Suprapubic skin (tissue), 4 donors: ENCODE data around the gene TSPAN14. TPM values are rescaled to one million over a fixed set of nuclear protein-coding genes. Genes with fewer than 3 reads are reported as not detected.

ENCODE experiments used
- DNase-seq, 2 donors: peaks; one replicate each; pipeline ENCODE4 v3.0.0-alpha.2; 2019; ENCODE audit warnings: low spot score in 2 of 2
- H3K27ac ChIP-seq: fragments of 200-600 bp; sonication (generic); one replicate; pipeline ENCODE4 v1.5.1; 2019
- H3K27me3 ChIP-seq: fragments of 200-600 bp; sonication (generic); one replicate; pipeline ENCODE4 v1.5.1; 2019
- H3K36me3 ChIP-seq: fragments of 200-600 bp; sonication (generic); one replicate; pipeline ENCODE4 v1.5.1; 2019
- H3K4me1 ChIP-seq: fragments of 200-600 bp; sonication (generic); one replicate; pipeline ENCODE4 v1.5.1; 2019
- H3K4me3 ChIP-seq: fragments of 200-600 bp; sonication (generic); one replicate; pipeline ENCODE4 v1.5.1; 2019; ENCODE audit warnings: mild to moderate bottlenecking
- H3K9me3 ChIP-seq: fragments of 200-600 bp; sonication (generic); one replicate; pipeline ENCODE4 v1.5.1; 2019
- CTCF ChIP-seq, 2 donors: fragments of 200-600 bp in 1 of 2; fragments of 450-650 bp in 1 of 2; sonication (generic) in 1 of 2; IDR thresholded peaks; one replicate each; pipeline ENCODE4 v1.5.1; 2016 to 2019; ENCODE audit warnings: antibody characterized with exemption in 2 of 2, mild to moderate bottlenecking in 1 of 2, moderate library complexity in 1 of 2
- EP300 ChIP-seq: sonication (generic); formaldehyde crosslinking; IDR thresholded peaks from one replicate; pipeline ENCODE4 v1.6.1; 2017; ENCODE audit warnings: antibody characterized with exemption
- POLR2A ChIP-seq, 2 donors: fragments of 450-650 bp; IDR thresholded peaks; one replicate each; pipeline ENCODE4 v1.6.1; 2017; ENCODE audit warnings: antibody characterized with exemption in 2 of 2, mild to moderate bottlenecking in 2 of 2, moderate library complexity in 2 of 2
- POLR2AphosphoS5 ChIP-seq, 3 donors: sonication (generic); formaldehyde crosslinking; IDR thresholded peaks; one replicate each; pipeline ENCODE4 v1.6.1; 2017; ENCODE audit warnings: antibody characterized with exemption in 3 of 3
- WGBS: methylation state at CpG from one replicate; pipeline ENCODE4 v1.1.5; 2018; 5-methylcytosine and 5-hydroxymethylcytosine counted together
- total RNA-seq, 4 donors: library from RNA; depleted of rRNA; stranded (reverse); fragments of >200 nt; gene quantifications; one replicate each; pipeline ENCODE4 v1.1.0, GENCODE V29; 2016

TSPAN14 gene
- total RNA-seq, 4 donors from 2014 or later = 99.7 to 145 (median 122) TPM

GRCh38 chr10:80408242-80409101 lies 45.6 kb upstream of the TSPAN14 start, which contains the start of gene PRXL2A:
TSS of gene PRXL2A (plus strand) at chr10:80408551. CDS start at chr10:80420468, 11,917 bp downstream.
- H3K36me3 ChIP-seq = no peaks in the 10 kb centered on the region
- peaks cover 69% of the 10 kb centered on the region for H3K4me1 ChIP-seq
- H3K27ac ChIP-seq = peak within 1 kb of the TSS; percentile 82
- 5% methylated on average over 20 of the region's 96 CpGs for WGBS
- no peaks in the 10 kb centered on the region for H3K27me3 ChIP-seq
- peak within 1 kb of the TSS; percentile 84 for H3K4me3 ChIP-seq
- TF ChIP-seq CTCF (IDR thresholded peaks at IDR 0.05) (no peak), POLR2A (IDR thresholded peaks at IDR 0.05) (no peak), POLR2AphosphoS5 (IDR thresholded peaks at IDR 0.05) (no peak), EP300 (no peak)
- no peaks in the 10 kb centered on the region for H3K9me3 ChIP-seq
- peak; percentile 86 to 89 for DNase-seq

GRCh38 chr10:80409121-80409520 lies 45.0 kb upstream of the TSPAN14 start:
- H3K4me3 ChIP-seq = peak overlapping the region; percentile 84
- H3K9me3 ChIP-seq = no peaks in the 10 kb centered on the region
- TF ChIP-seq POLR2A (IDR thresholded peaks at IDR 0.05) (no peak), CTCF (IDR thresholded peaks at IDR 0.05) (no peak), POLR2AphosphoS5 (IDR thresholded peaks at IDR 0.05) (no peak), EP300 (no peak)
- no peaks in the 10 kb centered on the region for H3K36me3 ChIP-seq
- WGBS = 30% methylated on average over 12 of the region's 12 CpGs
- H3K27me3 ChIP-seq = no peaks in the 10 kb centered on the region
- peak overlapping the region; percentile 82 for H3K27ac ChIP-seq
- peak in 1 of 2 donors; percentile 74 for DNase-seq
- peaks cover 75% of the 10 kb centered on the region for H3K4me1 ChIP-seq

- peak in 1 of 2 donors; percentile 45 for DNase-seq
- 44% methylated on average over 2 of the region's 2 CpGs for WGBS
Measured at GRCh38 chr10:80410122-80410521, 44.0 kb upstream of the TSPAN14 start.

GRCh38 chr10:80410578-80411145 lies 43.4 kb upstream of the TSPAN14 start:
- H3K27me3 ChIP-seq = no peaks in the 10 kb centered on the region
- peak in 1 of 2 donors; percentile 40 for DNase-seq
- no peak overlapping the region for H3K4me3 ChIP-seq
- peaks cover 91% of the 10 kb centered on the region for H3K4me1 ChIP-seq
- H3K9me3 ChIP-seq = no peaks in the 10 kb centered on the region
- WGBS = 49% methylated on average over 5 of the region's 5 CpGs
- peak overlapping the region; percentile 49 for H3K27ac ChIP-seq
- TF ChIP-seq EP300 (no peak), POLR2A (IDR thresholded peaks at IDR 0.05) (no peak), CTCF (IDR thresholded peaks at IDR 0.05) (no peak), POLR2AphosphoS5 (IDR thresholded peaks at IDR 0.05) (no peak)
- H3K36me3 ChIP-seq = no peaks in the 10 kb centered on the region

More at GRCh38 chr10:80410122-80410521, 44.0 kb upstream of the TSPAN14 start:
- H3K4me3 ChIP-seq = peak overlapping the region; percentile 84
- H3K27ac ChIP-seq = peak overlapping the region; percentile 49
- no peaks in the 10 kb centered on the region for H3K36me3 ChIP-seq
- H3K4me1 ChIP-seq = peaks cover 85% of the 10 kb centered on the region
- H3K27me3 ChIP-seq = no peaks in the 10 kb centered on the region
- TF ChIP-seq POLR2A (IDR thresholded peaks at IDR 0.05) (no peak), EP300 (no peak), CTCF (IDR thresholded peaks at IDR 0.05) (no peak), POLR2AphosphoS5 (IDR thresholded peaks at IDR 0.05) (no peak)
- no peaks in the 10 kb centered on the region for H3K9me3 ChIP-seq

GRCh38 chr10:80411267-80411668 lies 42.8 kb upstream of the TSPAN14 start:
- WGBS = 39% methylated on average over 2 of the region's 2 CpGs
- Histone ChIP-seq H3K27me3 (no peaks in the 10 kb centered on the region), H3K9me3 (no peaks in the 10 kb centered on the region), H3K4me1 (peaks cover 91% of the 10 kb centered on the region), H3K4me3 (no peak overlapping the region), H3K27ac (peak overlapping the region; percentile 49), H3K36me3 (no peaks in the 10 kb centered on the region)
- no peak for DNase-seq
- TF ChIP-seq POLR2A (IDR thresholded peaks at IDR 0.05) (no peak), POLR2AphosphoS5 (IDR thresholded peaks at IDR 0.05) (no peak), EP300 (no peak), CTCF (IDR thresholded peaks at IDR 0.05) (no peak)
